SK-N-SH (cell line): ENCODE measurements around the gene FGD1.

Experiments used
- ELF1 ChIP-seq: IDR thresholded peaks from 2 replicates; pipeline ENCODE4 v1.4.0; 2012
- EZH2phosphoT487 ChIP-seq: fragments of 200-600 bp; sonication (generic); IDR thresholded peaks from 2 replicates; pipeline ENCODE4 v1.6.1; 2017; ENCODE audit warnings: low read depth, mixed run types, mild to moderate bottlenecking, antibody characterized with exemption, moderate library complexity, borderline replicate concordance
- SIN3A ChIP-seq: IDR thresholded peaks from 2 replicates; pipeline ENCODE4 v1.6.1; 2012; ENCODE audit warnings: low read depth, mild to moderate bottlenecking, low read length, moderate library complexity, borderline replicate concordance
- TF ChIP-seq, protein P1 (sequence below): fragments of 200-600 bp; sonication (generic); IDR thresholded peaks from 2 replicates; pipeline ENCODE4 v1.6.1; 2017; ENCODE audit warnings: antibody characterized with exemption, mild to moderate bottlenecking, moderate library complexity

DNA sequence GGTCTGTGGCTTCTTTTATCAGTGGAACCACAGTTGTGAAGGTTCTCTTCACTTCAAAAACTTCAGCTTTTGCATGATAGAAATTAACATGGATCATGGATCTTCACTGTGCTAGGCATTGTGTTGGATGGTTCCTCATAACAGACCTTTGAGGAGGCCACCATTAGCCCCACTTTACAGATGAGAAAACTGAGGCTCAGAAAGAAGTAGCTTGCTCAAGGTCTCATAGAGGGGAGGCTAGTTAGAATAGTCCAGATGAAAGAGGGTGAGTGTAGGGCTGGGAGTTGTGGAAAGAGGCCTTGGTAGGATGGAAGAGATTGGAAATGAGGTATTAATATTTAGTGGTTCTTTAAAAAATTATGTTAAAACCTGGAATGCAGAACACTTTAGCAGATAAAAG lies 53.2 kb downstream of the FGD1 start:
- TF ChIP-seq ELF1 (no peak), EZH2phosphoT487 (no peak), SIN3A (no peak)
- TF ChIP-seq, protein P1, sequence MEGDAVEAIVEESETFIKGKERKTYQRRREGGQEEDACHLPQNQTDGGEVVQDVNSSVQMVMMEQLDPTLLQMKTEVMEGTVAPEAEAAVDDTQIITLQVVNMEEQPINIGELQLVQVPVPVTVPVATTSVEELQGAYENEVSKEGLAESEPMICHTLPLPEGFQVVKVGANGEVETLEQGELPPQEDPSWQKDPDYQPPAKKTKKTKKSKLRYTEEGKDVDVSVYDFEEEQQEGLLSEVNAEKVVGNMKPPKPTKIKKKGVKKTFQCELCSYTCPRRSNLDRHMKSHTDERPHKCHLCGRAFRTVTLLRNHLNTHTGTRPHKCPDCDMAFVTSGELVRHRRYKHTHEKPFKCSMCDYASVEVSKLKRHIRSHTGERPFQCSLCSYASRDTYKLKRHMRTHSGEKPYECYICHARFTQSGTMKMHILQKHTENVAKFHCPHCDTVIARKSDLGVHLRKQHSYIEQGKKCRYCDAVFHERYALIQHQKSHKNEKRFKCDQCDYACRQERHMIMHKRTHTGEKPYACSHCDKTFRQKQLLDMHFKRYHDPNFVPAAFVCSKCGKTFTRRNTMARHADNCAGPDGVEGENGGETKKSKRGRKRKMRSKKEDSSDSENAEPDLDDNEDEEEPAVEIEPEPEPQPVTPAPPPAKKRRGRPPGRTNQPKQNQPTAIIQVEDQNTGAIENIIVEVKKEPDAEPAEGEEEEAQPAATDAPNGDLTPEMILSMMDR = no peak
